OCI-LY1 (cell line): ENCODE data around the gene STK38L.

Experiments used
- EZH2 ChIP-seq: fragments of 200-600 bp; sonication (generic), shearing (Covaris generic); IDR thresholded peaks from 2 replicates; pipeline ENCODE4 v1.8.0; 2017; ENCODE audit warnings: borderline replicate concordance, mixed run types, mild to moderate bottlenecking, antibody characterized with exemption, low read length, moderate library complexity, mixed read lengths
- TF ChIP-seq, protein P1 (sequence below): fragments of 200-600 bp; sonication (generic), shearing (Covaris generic); IDR thresholded peaks from 2 replicates; pipeline ENCODE4 v1.5.1; 2017; ENCODE audit warnings: mild to moderate bottlenecking, antibody characterized with exemption, low read length, moderate library complexity, mixed read lengths

- TF ChIP-seq, protein P1, sequence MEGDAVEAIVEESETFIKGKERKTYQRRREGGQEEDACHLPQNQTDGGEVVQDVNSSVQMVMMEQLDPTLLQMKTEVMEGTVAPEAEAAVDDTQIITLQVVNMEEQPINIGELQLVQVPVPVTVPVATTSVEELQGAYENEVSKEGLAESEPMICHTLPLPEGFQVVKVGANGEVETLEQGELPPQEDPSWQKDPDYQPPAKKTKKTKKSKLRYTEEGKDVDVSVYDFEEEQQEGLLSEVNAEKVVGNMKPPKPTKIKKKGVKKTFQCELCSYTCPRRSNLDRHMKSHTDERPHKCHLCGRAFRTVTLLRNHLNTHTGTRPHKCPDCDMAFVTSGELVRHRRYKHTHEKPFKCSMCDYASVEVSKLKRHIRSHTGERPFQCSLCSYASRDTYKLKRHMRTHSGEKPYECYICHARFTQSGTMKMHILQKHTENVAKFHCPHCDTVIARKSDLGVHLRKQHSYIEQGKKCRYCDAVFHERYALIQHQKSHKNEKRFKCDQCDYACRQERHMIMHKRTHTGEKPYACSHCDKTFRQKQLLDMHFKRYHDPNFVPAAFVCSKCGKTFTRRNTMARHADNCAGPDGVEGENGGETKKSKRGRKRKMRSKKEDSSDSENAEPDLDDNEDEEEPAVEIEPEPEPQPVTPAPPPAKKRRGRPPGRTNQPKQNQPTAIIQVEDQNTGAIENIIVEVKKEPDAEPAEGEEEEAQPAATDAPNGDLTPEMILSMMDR: no peak
- no peak for TF ChIP-seq EZH2
These were observed 56.1 kb downstream of the STK38L start for GRCh38 chr12:27300226-27300625.
